Breast epithelium (tissue), 3 donors: ENCODE data around the gene CDH18.

Experiments
- CTCF ChIP-seq, 3 donors: fragments of 450-650 bp; IDR thresholded peaks; one replicate each; pipeline ENCODE4 v1.5.1; 2016 to 2017; ENCODE audit warnings: antibody characterized with exemption in 3 of 3, mild to moderate bottlenecking in 3 of 3, moderate library complexity in 3 of 3
- POLR2AphosphoS5 ChIP-seq, 3 donors: sonication (generic); formaldehyde crosslinking; IDR thresholded peaks; one replicate each; pipeline ENCODE4 v1.6.1; 2017; ENCODE audit warnings: antibody characterized with exemption in 3 of 3

GRCh38 chr5:19546521-19546920 is 441.5 kb downstream of the CDH18 start:
- no peak for TF ChIP-seq CTCF (IDR thresholded peaks at IDR 0.05)
- TF ChIP-seq POLR2AphosphoS5 (IDR thresholded peaks at IDR 0.05) = no peak
